PC-3 (cell line): ENCODE results near the gene STPG4. TPM values are rescaled to one million over a fixed set of nuclear protein-coding genes. Genes with fewer than 3 reads are reported as not detected.

Source experiments
- ATAC-seq: fragments of 200-7000 bp; cut with Tn5 transposase; 2 replicates; pipeline ENCODE4 v1.9.1; 2020; ENCODE audit warnings: mild to moderate bottlenecking, moderate library complexity
- BruUV-seq: library from RNA; stranded (reverse); fragments of 400-500 nt; replicated peaks from 2 replicates; lab custom pipeline; 2021; lab: Mats Ljungman, UMichigan
- CTCF ChIA-PET: fragments of 300-600 bp; sonication (Branson Sonifier 250); formaldehyde crosslinking; loops from one replicate; lab custom pipeline; 2022; ENCODE audit warnings: antibody characterized with exemption; lab: Charles Lee
- POLR2A ChIA-PET: fragments of 300-600 bp; sonication (Branson Sonifier 250); formaldehyde crosslinking; loops from one replicate; lab custom pipeline; 2022; ENCODE audit warnings: antibody characterized with exemption; ENCODE audit not compliant: unreplicated experiment; lab: Charles Lee
- DNase-seq: peaks from one replicate; pipeline ENCODE4 v3.0.0-alpha.2; 2015
- H2AFZ ChIP-seq: fragments of 300-600 bp; sonication (generic); 2 replicates; pipeline ENCODE4 v1.6.0; 2016; ENCODE audit warnings: antibody characterized with exemption, low read length
- H3F3A ChIP-seq: fragments of 300-600 bp; sonication (generic); one replicate; pipeline ENCODE4 v1.6.0; 2017; ENCODE audit warnings: antibody characterized with exemption, low read length, control low read depth, mild to moderate bottlenecking; ENCODE audit not compliant: unreplicated experiment
- H3K27ac ChIP-seq: fragments of 300-600 bp; sonication (generic); 2 replicates; pipeline ENCODE4 v1.5.1; 2016; ENCODE audit warnings: mild to moderate bottlenecking, low read length
- H3K27me3 ChIP-seq: fragments of 300-600 bp; sonication (generic); 2 replicates; pipeline ENCODE4 v1.6.1; 2016; ENCODE audit warnings: low read length, mixed read lengths
- H3K36me3 ChIP-seq: fragments of 300-600 bp; sonication (generic); 2 replicates; pipeline ENCODE4 v1.6.1; 2016; ENCODE audit warnings: low read depth, mixed run types, low read length, mixed read lengths
- H3K4me1 ChIP-seq: fragments of 300-600 bp; sonication (generic); 2 replicates; pipeline ENCODE4 v1.5.1; 2016; ENCODE audit warnings: low read length; ENCODE audit not compliant: insufficient read depth
- H3K4me2 ChIP-seq: fragments of 300-600 bp; sonication (generic); 2 replicates; pipeline ENCODE4 v1.6.0; 2016; ENCODE audit warnings: low read length
- H3K4me3 ChIP-seq: fragments of 300-600 bp; sonication (generic); 2 replicates; pipeline ENCODE4 v1.5.1; 2016; ENCODE audit warnings: mild to moderate bottlenecking, low read length, mixed read lengths
- H3K79me2 ChIP-seq: fragments of 300-600 bp; sonication (generic); 2 replicates; pipeline ENCODE4 v1.6.1; 2017; ENCODE audit warnings: low read length, mixed read lengths
- H3K9ac ChIP-seq: fragments of 300-600 bp; sonication (generic); 2 replicates; pipeline ENCODE4 v1.6.0; 2016; ENCODE audit warnings: mild to moderate bottlenecking, low read length
- H3K9me2 ChIP-seq: fragments of 300-600 bp; sonication (generic); replicated peaks from 2 replicates; pipeline ENCODE4 v1.6.1; 2016; ENCODE audit warnings: mixed run types, low read length, mixed read lengths
- H3K9me3 ChIP-seq: fragments of 300-600 bp; sonication (generic); 2 replicates; pipeline ENCODE4 v1.6.1; 2016; ENCODE audit warnings: low read length, mixed read lengths
- H4K20me1 ChIP-seq: fragments of 300-600 bp; sonication (generic); 2 replicates; pipeline ENCODE4 v1.6.1; 2016; ENCODE audit warnings: low read length, mixed read lengths
- CTCF ChIP-seq: fragments of 300-600 bp; sonication (generic); conservative IDR thresholded peaks from 2 replicates; pipeline ENCODE4 v1.5.1; 2017; ENCODE audit warnings: antibody characterized with exemption, low read depth, mild to moderate bottlenecking, low read length
- EZH2 ChIP-seq: fragments of 300-600 bp; sonication (generic); IDR thresholded peaks from one replicate; pipeline ENCODE4 v1.6.1; 2017; ENCODE audit warnings: antibody characterized with exemption, mild to moderate bottlenecking, low read length; ENCODE audit not compliant: unreplicated experiment
- EZH2phosphoT487 ChIP-seq: fragments of 300-600 bp; sonication (generic); IDR thresholded peaks from 2 replicates; pipeline ENCODE4 v1.6.1; 2018; ENCODE audit warnings: mild to moderate bottlenecking, antibody characterized with exemption, low read length, borderline replicate concordance
- intact Hi-C: fragments of 100-400 bp; cut with micrococcal nuclease; formaldehyde crosslinking; loops from 2 replicates; pipeline ENCODE4 v1.9.0; 2023
- total RNA-seq: library from RNA; depleted of rRNA; stranded (reverse); fragments of >200 nt; gene quantifications from 2 replicates; pipeline ENCODE4 v1.2.3, GENCODE V29; 2014

Gene STPG4
- total RNA-seq, 1 experiment from 2014 or later: 2.4 TPM

GRCh38 chr2:47070920-47071824 is 83.9 kb downstream of the STPG4 start:
- intact Hi-C loops: no loop called here
- peak; percentile 6 for ATAC-seq
- TF ChIP-seq CTCF (no peak), EZH2 (no peak), EZH2phosphoT487 (no peak)
- Histone ChIP-seq H3K27me3 (no peaks in the 10 kb centered on the region), H2AFZ (no peak overlapping the region), H3K36me3 (no peaks in the 10 kb centered on the region), H3K27ac (peak overlapping the region; percentile 56), H3K9me3 (no peaks in the 10 kb centered on the region), H3K79me2 (no peaks in the 10 kb centered on the region), H3F3A (no peaks in the 10 kb centered on the region), H3K9me2 (no peaks in the 10 kb centered on the region), H4K20me1 (no peaks in the 10 kb centered on the region), H3K4me3 (no peak overlapping the region), H3K4me2 (no peak overlapping the region), H3K4me1 (peaks cover 47% of the 10 kb centered on the region), H3K9ac (no peak overlapping the region)
- peak; percentile 77 for DNase-seq
- ChIA-PET CTCF (no interaction called here), POLR2A (no interaction called here)
- BruUV-seq: no TSS peak

DNA sequence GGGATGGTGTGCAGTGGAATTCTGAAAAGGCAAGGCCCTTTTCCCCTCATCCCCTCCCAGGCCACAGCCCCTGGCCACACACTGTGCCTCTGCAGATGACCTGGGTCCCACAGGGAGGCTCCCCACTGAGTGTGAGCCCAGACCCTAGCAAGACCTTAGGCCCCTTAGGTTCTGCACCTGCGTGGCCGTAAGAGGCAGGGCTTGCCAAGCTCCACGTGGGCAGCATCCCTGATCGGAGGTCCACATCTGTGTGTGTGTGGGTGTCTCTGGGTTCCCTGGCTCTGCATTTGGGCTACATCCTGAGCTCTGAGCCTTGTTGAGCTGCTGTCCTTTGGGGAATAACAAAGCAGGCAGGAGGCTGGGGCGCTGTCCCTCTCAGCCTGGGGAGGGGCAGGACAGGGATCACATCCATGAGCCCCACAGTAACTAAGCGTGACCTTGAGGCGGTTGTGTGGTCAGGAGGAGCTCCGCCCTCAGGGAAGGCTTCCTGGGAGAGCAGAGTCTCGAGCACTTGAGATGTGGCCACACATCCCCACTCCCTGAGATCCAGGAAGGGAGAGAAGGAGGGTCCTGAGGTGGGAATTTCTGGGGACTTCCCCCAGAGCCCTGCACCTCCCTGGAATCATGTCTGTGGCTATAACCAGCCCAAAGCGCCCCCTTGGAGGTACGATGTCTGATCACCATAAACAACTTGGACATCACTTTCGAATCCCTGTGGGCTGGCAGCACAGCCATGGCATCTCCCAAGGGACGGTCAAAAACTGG is 84.8 kb downstream of the STPG4 start:
- Histone ChIP-seq H3K79me2 (no peaks in the 10 kb centered on the region), H3K9me3 (no peaks in the 10 kb centered on the region), H4K20me1 (no peaks in the 10 kb centered on the region), H3K9ac (no peak overlapping the region; the same call in 1 of the 2 replicates), H3K4me1 (peaks cover 47% of the 10 kb centered on the region), H3K36me3 (no peaks in the 10 kb centered on the region), H3K9me2 (no peaks in the 10 kb centered on the region), H3K4me3 (no peak overlapping the region), H3F3A (no peaks in the 10 kb centered on the region), H3K27me3 (no peaks in the 10 kb centered on the region), H2AFZ (no peak overlapping the region), H3K27ac (0 out of 2 replicates have a peak overlapping the region, but pooled peaks have one; percentile 14), H3K4me2 (no peak overlapping the region)
- no TSS peak for BruUV-seq
- intact Hi-C loops: no loop called here
- DNase-seq (no peak), ATAC-seq (no peak)
- TF ChIP-seq CTCF: no peak
- TF ChIP-seq EZH2: no peak
- no peak for TF ChIP-seq EZH2phosphoT487
- CTCF ChIA-PET: no interaction called here
- POLR2A ChIA-PET: interaction anchor here (0.5 to 1.0 kb wide), 3 partner anchors 27 to 328 kb away, joined by 3 to 14 read pairs (median 3); no protein-coding TSS in a partner anchor
